Psoas muscle (tissue), 8 donors: ENCODE data around the gene RANGRF. TPM values are rescaled to one million over a fixed set of nuclear protein-coding genes. Genes with fewer than 3 reads are reported as not detected.

ENCODE experiments used
- ATAC-seq, 4 donors: fragments of 200-7000 bp; cut with Tn5 transposase; one replicate each; pipeline ENCODE4 v1.9.1; 2020; ENCODE audit warnings: moderate library complexity in 3 of 4, mild to moderate bottlenecking in 2 of 4
- DNase-seq, 2 donors: peaks; one replicate each; pipeline ENCODE4 v3.0.0-alpha.2; 2020
- H3K27ac ChIP-seq: fragments of 200-600 bp; one replicate; pipeline ENCODE4 v1.8.0; 2022
- H3K27me3 ChIP-seq, 3 donors: fragments of 200-600 bp in 1 of 3; one replicate each; pipeline versions ENCODE4 v1.6.1 to v1.8.0; 2013 to 2022; ENCODE audit warnings: low read length in 2 of 3, mild to moderate bottlenecking in 2 of 3, moderate library complexity in 1 of 3; ENCODE audit not compliant: insufficient read depth in 3 of 3
- H3K36me3 ChIP-seq, 2 donors: fragments of 200-600 bp in 1 of 2; one replicate each; pipeline versions ENCODE4 v1.6.1 to v1.8.0; 2013 to 2022; ENCODE audit warnings: low read depth in 1 of 2, mild to moderate bottlenecking in 1 of 2, moderate library complexity in 1 of 2; ENCODE audit not compliant: insufficient read depth in 1 of 2
- H3K4me1 ChIP-seq: fragments of 200-600 bp; one replicate; pipeline ENCODE4 v1.8.0; 2022
- H3K4me3 ChIP-seq: fragments of 200-600 bp; one replicate; pipeline ENCODE4 v1.8.0; 2022; ENCODE audit warnings: mild to moderate bottlenecking
- H3K9me3 ChIP-seq: fragments of 200-600 bp; one replicate; pipeline ENCODE4 v1.8.0; 2022
- WGBS, 3 donors: extraction: QIAGEN DNeasy Blood & Tissue Kit; methylation state at CpG; one replicate each; pipeline versions ENCODE4 v1.1.6 to v1.1.7; 2013; 5-methylcytosine and 5-hydroxymethylcytosine counted together
- intact Hi-C, 2 donors: fragments of 100-400 bp; cut with DNase I; formaldehyde crosslinking; loops; one replicate each; pipeline versions ENCODE4 v1.11.0 to v1.14.2; 2022
- polyA plus RNA-seq, 3 donors: library from polyadenylated mRNA; stranded (reverse); fragments of 200-250 nt; gene quantifications; one replicate each; pipeline ENCODE4 v1.2.3, GENCODE V29; 2013
- total RNA-seq, 4 donors: library from RNA; stranded (reverse); fragmentation: NEBNext Ultra II Directional in 2 of 4; extraction: Animal tissue kit (Norgen Biotek cat#: 25700) in 2 of 4; gene quantifications; one replicate each; pipeline versions ENCODE4 v1.2.1 to v1.2.4, GENCODE V29; 2021 to 2023
- TF ChIP-seq, protein P1 (sequence below): fragments of 200-600 bp; IDR thresholded peaks from one replicate; pipeline ENCODE4 v1.8.0; 2022; ENCODE audit warnings: antibody characterized with exemption
- donor health status: healthy with polysubstance abuse.
- donor health status: DM: no; HTN: no; CAD: no; lungs with moderate emphysema.
- donor health status: Bipolar disorder and iron deficiency.
- donor health status: healthy.
- donor health status: DM: yes; HTN: yes; CAD: no.
- donor health status: DM: no; HTN: no; CAD: no.
- donor health status: DM: no; HTN: no; CAD: no.
- donor health status: DM: yes; HTN: yes; CAD: no.

RANGRF gene
- total and polyA plus RNA-seq, 7 donors: 9.0 to 24.3 (median 16.3) TPM

DNA sequence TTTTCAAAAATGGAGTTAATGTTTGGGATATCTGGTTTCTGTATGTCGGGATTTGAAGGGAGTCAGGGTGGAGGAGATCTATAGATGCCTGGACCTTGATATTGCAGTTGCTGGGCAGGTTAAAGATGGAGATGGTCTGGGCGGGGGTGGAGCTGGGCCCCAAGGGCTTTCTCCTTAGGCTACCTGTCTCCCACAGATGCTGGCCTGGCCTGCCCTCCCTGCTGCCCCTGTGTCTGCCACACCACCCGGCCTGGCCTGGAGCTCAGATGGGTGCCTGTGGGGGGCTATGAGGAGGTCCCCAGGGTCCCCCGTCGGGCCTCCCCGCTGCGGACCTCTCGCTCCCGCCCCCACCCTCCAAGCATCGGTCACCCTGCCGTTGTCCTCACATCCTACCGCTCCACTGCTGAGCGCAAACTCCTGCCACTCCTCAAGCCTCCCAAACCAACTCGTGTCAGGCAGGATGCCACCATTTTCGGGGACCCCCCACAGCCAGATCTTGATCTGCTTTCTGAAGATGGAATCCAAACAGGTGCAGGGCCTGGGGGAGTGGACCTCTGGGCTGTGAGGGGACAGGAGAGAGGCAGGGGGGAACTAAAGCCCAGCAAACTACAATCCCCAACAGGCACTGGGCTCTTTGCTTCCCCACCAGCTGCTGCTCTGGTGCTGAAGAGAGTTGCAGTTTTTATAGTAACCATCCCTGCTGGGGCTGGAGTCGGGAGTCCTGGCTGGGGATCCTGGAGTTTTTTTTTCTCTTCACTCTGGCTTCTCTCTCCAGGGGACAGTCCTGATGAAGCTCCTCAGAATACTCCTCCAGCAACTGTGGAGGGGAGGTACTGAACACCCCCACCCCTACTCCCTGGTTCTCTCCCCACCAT lies 24.5 kb downstream of the RANGRF start:
- Histone ChIP-seq H3K4me3 (peak overlapping the region; percentile 54), H3K27ac (no peak overlapping the region), H3K27me3 (peaks cover 0 to 29% (median 8%) of the 10 kb centered on the region in 3 donors), H3K9me3 (no peaks in the 10 kb centered on the region), H3K4me1 (no peaks in the 10 kb centered on the region), H3K36me3 (peaks cover 0 to 12% of the 10 kb centered on the region in 2 donors)
- TF ChIP-seq, protein P1, sequence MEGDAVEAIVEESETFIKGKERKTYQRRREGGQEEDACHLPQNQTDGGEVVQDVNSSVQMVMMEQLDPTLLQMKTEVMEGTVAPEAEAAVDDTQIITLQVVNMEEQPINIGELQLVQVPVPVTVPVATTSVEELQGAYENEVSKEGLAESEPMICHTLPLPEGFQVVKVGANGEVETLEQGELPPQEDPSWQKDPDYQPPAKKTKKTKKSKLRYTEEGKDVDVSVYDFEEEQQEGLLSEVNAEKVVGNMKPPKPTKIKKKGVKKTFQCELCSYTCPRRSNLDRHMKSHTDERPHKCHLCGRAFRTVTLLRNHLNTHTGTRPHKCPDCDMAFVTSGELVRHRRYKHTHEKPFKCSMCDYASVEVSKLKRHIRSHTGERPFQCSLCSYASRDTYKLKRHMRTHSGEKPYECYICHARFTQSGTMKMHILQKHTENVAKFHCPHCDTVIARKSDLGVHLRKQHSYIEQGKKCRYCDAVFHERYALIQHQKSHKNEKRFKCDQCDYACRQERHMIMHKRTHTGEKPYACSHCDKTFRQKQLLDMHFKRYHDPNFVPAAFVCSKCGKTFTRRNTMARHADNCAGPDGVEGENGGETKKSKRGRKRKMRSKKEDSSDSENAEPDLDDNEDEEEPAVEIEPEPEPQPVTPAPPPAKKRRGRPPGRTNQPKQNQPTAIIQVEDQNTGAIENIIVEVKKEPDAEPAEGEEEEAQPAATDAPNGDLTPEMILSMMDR: no peak
- no peak for DNase-seq
- intact Hi-C loops: no loop called here
- no peak for ATAC-seq
- WGBS, 3 donors: 47 to 51% (median 50%) methylated on average over 12 to 16 of the region's 16 CpGs

DNA sequence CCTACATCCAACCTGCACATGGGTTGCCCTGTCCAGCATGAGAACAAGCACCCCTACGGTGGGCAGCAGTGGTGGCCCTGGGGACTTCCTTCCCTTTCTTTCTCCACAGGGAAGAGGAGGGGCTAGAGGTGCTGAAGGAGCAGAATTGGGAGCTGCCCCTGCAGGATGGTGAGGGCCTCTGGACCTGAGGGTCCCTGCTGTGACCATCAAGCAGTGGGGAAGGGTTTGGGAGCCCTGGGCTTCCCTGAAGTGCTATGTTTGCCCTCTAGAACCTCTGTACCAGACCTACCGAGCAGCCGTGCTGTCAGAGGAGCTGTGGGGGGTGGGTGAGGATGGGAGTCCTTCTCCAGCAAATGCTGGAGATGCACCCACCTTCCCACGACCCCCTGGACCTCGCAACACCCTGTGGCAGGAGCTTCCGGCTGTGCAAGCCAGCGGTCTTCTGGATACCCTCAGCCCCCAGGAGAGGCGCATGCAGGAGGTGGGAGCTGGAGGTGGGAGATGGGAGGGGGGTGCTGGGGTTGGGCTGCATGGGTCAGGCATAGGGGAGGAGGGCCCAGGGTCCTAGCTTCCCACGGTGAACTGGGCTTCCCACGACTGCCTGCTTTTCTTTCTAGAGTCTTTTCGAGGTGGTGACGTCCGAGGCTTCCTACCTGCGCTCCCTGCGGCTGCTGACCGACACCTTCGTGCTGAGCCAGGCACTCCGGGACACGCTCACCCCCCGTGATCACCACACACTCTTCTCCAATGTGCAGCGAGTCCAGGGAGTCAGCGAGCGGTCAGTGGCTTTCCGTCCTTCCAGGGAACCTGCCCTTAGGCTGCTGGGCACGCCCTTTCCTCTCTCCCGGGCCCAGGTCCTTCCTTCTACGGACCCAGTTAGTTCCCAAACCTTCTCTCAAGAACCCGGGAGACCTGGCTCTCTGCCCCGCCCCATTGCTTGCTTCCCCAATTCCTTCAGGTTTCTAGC lies 26.6 kb downstream of the RANGRF start:
- TF ChIP-seq, protein P1: no peak
- DNase-seq (no peak), ATAC-seq (peak in 1 of 4 donors; percentile 16)
- no peak overlapping the region for H3K4me3 ChIP-seq
- intact Hi-C loops: no loop called here
- 20 to 22% (median 21%) methylated on average over 29 of the region's 29 CpGs for WGBS, 3 donors
- H3K27ac ChIP-seq: no peak overlapping the region
- H3K36me3 ChIP-seq: peaks cover 0 to 12% of the 10 kb centered on the region in 2 donors
- H3K27me3 ChIP-seq: peaks cover 0 to 29% (median 8%) of the 10 kb centered on the region in 3 donors
- no peaks in the 10 kb centered on the region for H3K4me1 ChIP-seq
- no peaks in the 10 kb centered on the region for H3K9me3 ChIP-seq

- ATAC-seq (no peak), DNase-seq (no peak)
- Histone ChIP-seq H3K4me1 (no peaks in the 10 kb centered on the region), H3K27me3 (peaks cover 0 to 29% (median 8%) of the 10 kb centered on the region in 3 donors), H3K27ac (no peak overlapping the region), H3K9me3 (no peaks in the 10 kb centered on the region), H3K4me3 (no peak overlapping the region), H3K36me3 (peaks cover 0 to 12% of the 10 kb centered on the region in 2 donors)
- TF ChIP-seq, protein P1: no peak
- WGBS, 3 donors: 32 to 39% (median 34%) methylated on average over 26 of the region's 26 CpGs
- intact Hi-C loops: no loop called here
These were observed 27.3 kb downstream of the RANGRF start for GRCh38 chr17:8315764-8316217.

DNA sequence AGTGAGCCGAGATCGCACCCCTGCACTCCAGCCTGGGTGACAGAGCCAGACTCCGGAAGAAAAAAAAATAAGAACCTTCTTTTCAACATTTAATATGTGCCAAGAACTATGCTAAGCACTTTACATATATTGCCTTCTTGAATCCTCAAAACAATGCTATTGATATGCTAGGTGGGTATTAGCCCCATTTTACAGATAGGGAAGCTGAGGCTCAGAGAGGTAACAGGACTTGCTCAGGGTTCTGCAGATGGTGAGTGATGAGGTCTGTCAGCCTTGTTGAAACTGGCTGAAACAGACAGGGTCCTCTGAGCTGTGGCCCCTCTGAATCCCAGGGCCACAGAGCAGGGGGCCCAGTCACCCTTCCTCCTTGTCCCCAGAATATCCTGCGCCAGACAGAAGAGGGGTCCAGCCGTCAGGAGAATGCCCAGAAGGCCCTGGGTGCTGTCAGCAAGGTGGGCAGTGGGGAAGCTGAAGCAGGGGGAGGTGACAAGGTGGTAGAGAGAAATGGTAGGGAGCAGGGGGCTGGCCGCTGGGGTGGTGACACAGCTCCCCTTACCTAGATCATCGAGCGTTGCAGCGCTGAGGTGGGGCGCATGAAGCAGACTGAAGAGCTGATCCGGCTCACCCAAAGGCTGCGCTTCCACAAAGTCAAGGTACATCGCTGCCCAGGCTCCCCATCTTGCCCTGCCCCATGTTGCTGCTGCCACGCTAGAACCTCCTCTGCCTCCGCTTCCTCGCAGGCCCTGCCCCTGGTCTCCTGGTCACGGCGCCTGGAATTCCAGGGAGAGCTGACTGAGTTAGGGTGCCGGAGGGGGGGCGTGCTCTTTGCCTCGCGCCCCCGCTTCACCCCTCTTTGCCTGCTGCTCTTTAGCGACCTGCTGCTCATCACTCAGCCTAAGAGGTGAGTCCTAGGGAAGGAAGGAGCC lies 29.8 kb downstream of the RANGRF start:
- H3K36me3 ChIP-seq: peaks cover 0 to 12% of the 10 kb centered on the region in 2 donors
- intact Hi-C loops: no loop called here

More for the DNA sequence above, 29.8 kb downstream of the RANGRF start:
- DNase-seq: no peak
- peaks cover 0 to 29% (median 2%) of the 10 kb centered on the region in 3 donors for H3K27me3 ChIP-seq
- TF ChIP-seq, protein P1: no peak
- ATAC-seq: no peak
- H3K27ac ChIP-seq: no peak overlapping the region
- H3K4me1 ChIP-seq: no peaks in the 10 kb centered on the region
- H3K4me3 ChIP-seq: no peak overlapping the region
- WGBS, 3 donors: 69 to 75% (median 70%) methylated on average over 23 to 24 of the region's 24 CpGs
- H3K9me3 ChIP-seq: no peaks in the 10 kb centered on the region
